ENCODE measurements around the gene QRFP. TPM values are rescaled to one million over a fixed set of nuclear protein-coding genes. Genes with fewer than 3 reads are reported as not detected.

QRFP gene
- total RNA-seq, 1 experiment from 2014 or later: not detected

- Histone ChIP-seq H2AFZ (ENCODE audit: low read length) (no peak overlapping the region), H3K9me3 (ENCODE audit: low read length) (no peaks in the 10 kb centered on the region), H3F3A (ENCODE audit: low read length, unreplicated experiment) (no peaks in the 10 kb centered on the region), H3K4me1 (ENCODE audit: insufficient read depth, low read length) (no peaks in the 10 kb centered on the region), H3K27ac (ENCODE audit: low read length) (no peak overlapping the region), H3K4me3 (ENCODE audit: low read length) (no peak overlapping the region), H3K9ac (ENCODE audit: low read length) (no peak overlapping the region), H3K79me2 (ENCODE audit: low read length) (no peaks in the 10 kb centered on the region), H3K36me3 (ENCODE audit: low read depth, low read length) (no peaks in the 10 kb centered on the region), H4K20me1 (ENCODE audit: low read length) (no peaks in the 10 kb centered on the region), H3K4me2 (ENCODE audit: low read length) (no peak overlapping the region), H3K9me2 (replicated peaks; ENCODE audit: low read length) (no peaks in the 10 kb centered on the region), H3K27me3 (ENCODE audit: low read length) (no peaks in the 10 kb centered on the region)
- ChIA-PET CTCF (no interaction called here), POLR2A (ENCODE audit: unreplicated experiment) (no interaction called here)
- no peak for ATAC-seq
- no peak for DNase-seq
- intact Hi-C loops (cut with micrococcal nuclease): no loop called here
- TF ChIP-seq EZH2 (IDR thresholded peaks at IDR 0.05; ENCODE audit: low read length, unreplicated experiment) (no peak), EZH2phosphoT487 (IDR thresholded peaks at IDR 0.05; ENCODE audit: borderline replicate concordance, low read length) (no peak)
- TF ChIP-seq, protein P1, sequence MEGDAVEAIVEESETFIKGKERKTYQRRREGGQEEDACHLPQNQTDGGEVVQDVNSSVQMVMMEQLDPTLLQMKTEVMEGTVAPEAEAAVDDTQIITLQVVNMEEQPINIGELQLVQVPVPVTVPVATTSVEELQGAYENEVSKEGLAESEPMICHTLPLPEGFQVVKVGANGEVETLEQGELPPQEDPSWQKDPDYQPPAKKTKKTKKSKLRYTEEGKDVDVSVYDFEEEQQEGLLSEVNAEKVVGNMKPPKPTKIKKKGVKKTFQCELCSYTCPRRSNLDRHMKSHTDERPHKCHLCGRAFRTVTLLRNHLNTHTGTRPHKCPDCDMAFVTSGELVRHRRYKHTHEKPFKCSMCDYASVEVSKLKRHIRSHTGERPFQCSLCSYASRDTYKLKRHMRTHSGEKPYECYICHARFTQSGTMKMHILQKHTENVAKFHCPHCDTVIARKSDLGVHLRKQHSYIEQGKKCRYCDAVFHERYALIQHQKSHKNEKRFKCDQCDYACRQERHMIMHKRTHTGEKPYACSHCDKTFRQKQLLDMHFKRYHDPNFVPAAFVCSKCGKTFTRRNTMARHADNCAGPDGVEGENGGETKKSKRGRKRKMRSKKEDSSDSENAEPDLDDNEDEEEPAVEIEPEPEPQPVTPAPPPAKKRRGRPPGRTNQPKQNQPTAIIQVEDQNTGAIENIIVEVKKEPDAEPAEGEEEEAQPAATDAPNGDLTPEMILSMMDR (conservative IDR thresholded peaks at IDR 0.05; ENCODE audit: low read depth, low read length): no peak
- BruUV-seq (replicated peaks): no TSS peak
Observed at GRCh38 chr9:130900701-130901497, 4.3 kb upstream of the QRFP start.

DNA sequence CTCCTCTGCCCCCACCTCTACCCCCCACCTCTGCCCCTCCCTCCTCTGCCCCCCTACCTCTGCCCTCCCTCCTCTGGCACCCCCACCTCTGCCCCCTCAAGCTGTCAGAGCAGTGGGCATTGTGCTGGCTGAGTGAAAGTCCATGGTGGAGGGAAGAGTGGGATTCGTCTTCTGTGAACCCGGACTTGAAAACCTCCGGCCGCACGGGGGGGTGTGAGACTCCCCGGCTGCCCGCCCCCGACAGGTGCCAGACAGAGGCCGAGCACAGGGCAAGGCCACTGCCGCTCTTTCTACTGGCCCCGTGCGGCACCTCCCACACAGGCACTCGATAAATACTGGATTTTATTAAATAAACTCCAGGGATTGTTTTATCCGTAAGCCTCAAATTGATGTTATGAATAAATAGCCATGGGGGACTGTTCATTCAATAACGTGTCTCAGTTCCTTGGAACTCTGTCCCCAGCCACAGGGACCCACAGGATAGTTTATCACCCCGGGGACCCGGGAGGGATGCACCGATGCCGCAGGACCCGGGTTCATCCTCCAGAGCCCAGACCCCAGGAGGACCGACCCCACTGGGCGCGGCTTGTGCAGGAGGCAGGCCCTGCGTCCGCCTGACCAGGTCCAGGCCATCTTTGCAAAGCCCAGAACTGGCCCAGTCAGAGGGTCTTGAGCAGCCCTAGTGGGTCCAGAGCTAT lies 2.6 kb upstream of the QRFP start:
- no peak overlapping the region for H3K4me3 ChIP-seq (ENCODE audit: low read length)
- H4K20me1 ChIP-seq (ENCODE audit: low read length): no peaks in the 10 kb centered on the region
- ATAC-seq (no peak), DNase-seq (no peak)
- H3K4me1 ChIP-seq (ENCODE audit: insufficient read depth, low read length): no peaks in the 10 kb centered on the region
- H3K4me2 ChIP-seq (ENCODE audit: low read length): no peak overlapping the region
- H3K27ac ChIP-seq (ENCODE audit: low read length): no peak overlapping the region
- no TSS peak for BruUV-seq (replicated peaks)
- H3K9me3 ChIP-seq (ENCODE audit: low read length): no peaks in the 10 kb centered on the region
- no peaks in the 10 kb centered on the region for H3K36me3 ChIP-seq (ENCODE audit: low read depth, low read length)
- no peak overlapping the region for H3K9ac ChIP-seq (ENCODE audit: low read length)
- no peaks in the 10 kb centered on the region for H3K79me2 ChIP-seq (ENCODE audit: low read length)
- H3K27me3 ChIP-seq (ENCODE audit: low read length): no peaks in the 10 kb centered on the region
- ChIA-PET CTCF (no interaction called here), POLR2A (ENCODE audit: unreplicated experiment) (no interaction called here)
- TF ChIP-seq EZH2phosphoT487 (IDR thresholded peaks at IDR 0.05; ENCODE audit: borderline replicate concordance, low read length) (no peak), EZH2 (IDR thresholded peaks at IDR 0.05; ENCODE audit: low read length, unreplicated experiment) (no peak)
- TF ChIP-seq, protein P1 (conservative IDR thresholded peaks at IDR 0.05; ENCODE audit: low read depth, low read length): no peak
- no peaks in the 10 kb centered on the region for H3K9me2 ChIP-seq (replicated peaks; ENCODE audit: low read length)
- H3F3A ChIP-seq (ENCODE audit: low read length, unreplicated experiment): no peaks in the 10 kb centered on the region
- intact Hi-C loops (cut with micrococcal nuclease): loop anchor here (5.0 kb wide), 1 partner anchor 33 kb away; no protein-coding TSS in a partner anchor
- H2AFZ ChIP-seq (ENCODE audit: low read length): no peak overlapping the region

DNA sequence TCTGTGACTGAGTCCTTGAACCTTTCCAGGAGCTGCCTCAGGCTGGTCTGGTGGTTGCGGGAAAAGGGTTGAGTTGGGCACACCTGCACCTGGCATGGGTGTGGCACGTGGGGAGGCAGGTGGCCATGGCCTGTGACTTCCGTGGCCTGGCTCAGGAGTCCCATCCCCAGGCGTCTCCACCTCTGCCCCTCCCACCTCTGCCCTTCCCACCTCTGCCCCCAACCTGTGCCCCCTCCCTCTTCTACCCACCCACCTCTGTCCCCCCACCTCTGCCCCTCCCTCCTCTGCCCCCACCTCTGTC lies 1.9 kb upstream of the QRFP start:
- Histone ChIP-seq H2AFZ (ENCODE audit: low read length) (no peak overlapping the region), H3K4me3 (ENCODE audit: low read length) (no peak overlapping the region), H3K36me3 (ENCODE audit: low read depth, low read length) (no peaks in the 10 kb centered on the region), H3K27me3 (ENCODE audit: low read length) (no peaks in the 10 kb centered on the region), H3K27ac (ENCODE audit: low read length) (no peak overlapping the region), H4K20me1 (ENCODE audit: low read length) (no peaks in the 10 kb centered on the region), H3K9me2 (replicated peaks; ENCODE audit: low read length) (no peaks in the 10 kb centered on the region), H3K9me3 (ENCODE audit: low read length) (no peaks in the 10 kb centered on the region), H3K9ac (ENCODE audit: low read length) (no peak overlapping the region), H3K4me1 (ENCODE audit: insufficient read depth, low read length) (no peaks in the 10 kb centered on the region), H3K79me2 (ENCODE audit: low read length) (no peaks in the 10 kb centered on the region), H3K4me2 (ENCODE audit: low read length) (no peak overlapping the region), H3F3A (ENCODE audit: low read length, unreplicated experiment) (no peaks in the 10 kb centered on the region)
- intact Hi-C loops (cut with micrococcal nuclease): loop anchor here (5.0 kb wide), 1 partner anchor 34 kb away; no protein-coding TSS in a partner anchor
- ChIA-PET POLR2A (ENCODE audit: unreplicated experiment) (no interaction called here), CTCF (no interaction called here)
- DNase-seq (no peak), ATAC-seq (no peak)
- TF ChIP-seq, protein P1 (conservative IDR thresholded peaks at IDR 0.05; ENCODE audit: low read depth, low read length): no peak
- TF ChIP-seq EZH2 (IDR thresholded peaks at IDR 0.05; ENCODE audit: low read length, unreplicated experiment): no peak
- no peak for TF ChIP-seq EZH2phosphoT487 (IDR thresholded peaks at IDR 0.05; ENCODE audit: borderline replicate concordance, low read length)
- no TSS peak for BruUV-seq (replicated peaks)
